Measurements from ENCODE around the gene CCNL1. TPM values are rescaled to one million over a fixed set of nuclear protein-coding genes. Genes with fewer than 3 reads are reported as not detected.

CCNL1 gene
- total and polyA plus RNA-seq, 2 experiments from 2014 or later = 77.5 to 97.7 TPM

GRCh38 chr3:157135671-157136396 is 24.1 kb downstream of the CCNL1 start:
- 53% methylated on average over 5 of the region's 5 CpGs for WGBS, 2 experiments (ENCODE audit: low coverage in 1 of 2, low lambda C conversion rate in 2 of 2, missing lambda C conversion rate in 2 of 2)
- Histone ChIP-seq H2AFZ (no peak overlapping the region), H3K9me3 (ENCODE audit: low read depth) (no peaks in the 10 kb centered on the region), H3K4me3 (no peak overlapping the region), H3F3A (ENCODE audit: insufficient read depth) (peaks cover 77% of the 10 kb centered on the region), H3K27ac (peak overlapping the region; percentile 45), H3K9ac (no peak overlapping the region), H3K27me3 (replicated peaks; ENCODE audit: insufficient read depth) (no peaks in the 10 kb centered on the region), H3K79me2 (ENCODE audit: insufficient read depth) (no peaks in the 10 kb centered on the region), H3K36me3 (ENCODE audit: low read depth) (no peaks in the 10 kb centered on the region), H4K20me1 (ENCODE audit: insufficient read depth) (no peaks in the 10 kb centered on the region), H3K4me2 (ENCODE audit: unreplicated experiment) (peak overlapping the region; percentile 3), H3K4me1 (ENCODE audit: insufficient read depth) (peaks cover 60% of the 10 kb centered on the region), H3K9me2 (ENCODE audit: insufficient read depth) (no peaks in the 10 kb centered on the region)
- in situ Hi-C loops (cut with MboI) = loop anchor here (5.0 to 25.0 kb wide), 4 partner anchors 49 to 974 kb away; partner anchors contain the start of gene LEKR1
- DNase-seq = peak; percentile 59
- TF ChIP-seq EZH2 (IDR thresholded peaks at IDR 0.05; ENCODE audit: insufficient read depth, poor library complexity, severe bottlenecking) = no peak
- no peak for TF ChIP-seq EZH2phosphoT487 (IDR thresholded peaks at IDR 0.05; ENCODE audit: insufficient read depth, low read depth)

DNA sequence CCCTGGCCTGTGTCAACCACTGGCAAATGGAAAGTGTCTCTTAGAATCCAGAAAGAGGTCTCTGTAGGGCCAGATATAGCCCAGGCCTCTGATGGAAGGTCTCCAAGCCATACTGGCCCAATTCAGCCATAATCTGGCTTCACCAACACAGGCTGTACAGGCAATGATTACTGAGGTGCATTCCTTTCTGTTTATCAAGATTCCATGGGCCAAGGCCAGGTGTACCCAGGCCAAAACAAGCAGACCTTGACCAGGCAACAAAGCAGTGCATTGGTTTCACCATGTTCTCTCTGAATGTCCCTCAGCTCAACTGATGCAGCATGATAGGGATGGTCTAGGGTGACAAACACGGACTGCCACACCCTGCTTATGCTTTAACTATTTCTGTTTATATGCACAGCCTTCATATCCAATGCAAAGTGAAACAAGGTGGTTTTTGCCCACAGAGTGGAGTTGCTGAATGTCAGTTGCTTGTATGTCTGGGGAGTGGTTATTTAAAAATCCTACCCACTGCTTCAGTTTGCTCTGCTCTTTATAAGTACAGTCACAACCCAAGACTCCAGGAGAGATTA is 25.2 kb downstream of the CCNL1 start:
- Histone ChIP-seq H3K4me1 (ENCODE audit: insufficient read depth) (peaks cover 65% of the 10 kb centered on the region), H3K4me3 (no peak overlapping the region), H4K20me1 (ENCODE audit: insufficient read depth) (no peaks in the 10 kb centered on the region), H3K27me3 (replicated peaks; ENCODE audit: insufficient read depth) (no peaks in the 10 kb centered on the region), H3K36me3 (ENCODE audit: low read depth) (no peaks in the 10 kb centered on the region), H3F3A (ENCODE audit: insufficient read depth) (peaks cover 70% of the 10 kb centered on the region), H3K4me2 (ENCODE audit: unreplicated experiment) (peak overlapping the region; percentile 0), H3K9me3 (ENCODE audit: low read depth) (no peaks in the 10 kb centered on the region), H3K9me2 (ENCODE audit: insufficient read depth) (no peaks in the 10 kb centered on the region), H2AFZ (no peak overlapping the region), H3K79me2 (ENCODE audit: insufficient read depth) (no peaks in the 10 kb centered on the region), H3K27ac (0 out of 2 replicates have a peak overlapping the region, but pooled peaks have one; percentile 45), H3K9ac (no peak overlapping the region)
- TF ChIP-seq EZH2 (IDR thresholded peaks at IDR 0.05; ENCODE audit: insufficient read depth, poor library complexity, severe bottlenecking) (no peak), EZH2phosphoT487 (IDR thresholded peaks at IDR 0.05; ENCODE audit: insufficient read depth, low read depth) (no peak)
- DNase-seq = no peak
- 56 to 59% methylated on average over 1 of the region's 1 CpG for WGBS, 2 experiments (ENCODE audit: low coverage in 1 of 2, low lambda C conversion rate in 2 of 2, missing lambda C conversion rate in 2 of 2)
- in situ Hi-C loops (cut with MboI) = loop anchor here (5.0 to 25.0 kb wide), 4 partner anchors 47 to 972 kb away; partner anchors contain the start of gene LEKR1

GRCh38 chr3:157133434-157134320 is 26.3 kb downstream of the CCNL1 start:
- H3K9ac ChIP-seq = no peak overlapping the region
- H3K9me3 ChIP-seq (ENCODE audit: low read depth) = no peaks in the 10 kb centered on the region
- H3K4me3 ChIP-seq = no peak overlapping the region
- peaks cover 74% of the 10 kb centered on the region for H3K4me1 ChIP-seq (ENCODE audit: insufficient read depth)
- no peak overlapping the region for H2AFZ ChIP-seq
- no peaks in the 10 kb centered on the region for H3K27me3 ChIP-seq (replicated peaks; ENCODE audit: insufficient read depth)
- H3K27ac ChIP-seq = peak overlapping the region; percentile 85; the same call in 1 of the 2 replicates
- no peaks in the 10 kb centered on the region for H3K9me2 ChIP-seq (ENCODE audit: insufficient read depth)
- no peaks in the 10 kb centered on the region for H3K36me3 ChIP-seq (ENCODE audit: low read depth)
- no peaks in the 10 kb centered on the region for H3K79me2 ChIP-seq (ENCODE audit: insufficient read depth)
- in situ Hi-C loops (cut with MboI) = loop anchor here (10.0 to 25.0 kb wide), 3 partner anchors 309 to 971 kb away; partner anchors contain the start of gene LEKR1
- peaks cover 72% of the 10 kb centered on the region for H3F3A ChIP-seq (ENCODE audit: insufficient read depth)
- TF ChIP-seq EZH2phosphoT487 (IDR thresholded peaks at IDR 0.05; ENCODE audit: insufficient read depth, low read depth) (no peak), EZH2 (IDR thresholded peaks at IDR 0.05; ENCODE audit: insufficient read depth, poor library complexity, severe bottlenecking) (no peak)
- H4K20me1 ChIP-seq (ENCODE audit: insufficient read depth) = no peaks in the 10 kb centered on the region
- 97 to 99% methylated on average over 4 of the region's 4 CpGs for WGBS, 2 experiments (ENCODE audit: low coverage in 1 of 2, low lambda C conversion rate in 2 of 2, missing lambda C conversion rate in 2 of 2)
- no peak for DNase-seq
- H3K4me2 ChIP-seq (ENCODE audit: unreplicated experiment) = no peak overlapping the region

GRCh38 chr3:157132936-157133335 is 27.0 kb downstream of the CCNL1 start:
- H3K9me2 ChIP-seq (ENCODE audit: insufficient read depth) = no peaks in the 10 kb centered on the region
- in situ Hi-C loops (cut with MboI) = loop anchor here (10.0 to 25.0 kb wide), 3 partner anchors 308 to 971 kb away; partner anchors contain the start of gene LEKR1
- DNase-seq = peak; percentile 64
- no peaks in the 10 kb centered on the region for H3K27me3 ChIP-seq (replicated peaks; ENCODE audit: insufficient read depth)
- peak overlapping the region; percentile 85; the same call in 1 of the 2 replicates for H3K27ac ChIP-seq
- H3K4me3 ChIP-seq = no peak overlapping the region
- 15 to 30% methylated on average over 2 of the region's 2 CpGs for WGBS, 2 experiments (ENCODE audit: low coverage in 1 of 2, low lambda C conversion rate in 2 of 2, missing lambda C conversion rate in 2 of 2)
- peaks cover 71% of the 10 kb centered on the region for H3F3A ChIP-seq (ENCODE audit: insufficient read depth)
- no peaks in the 10 kb centered on the region for H3K9me3 ChIP-seq (ENCODE audit: low read depth)
- peaks cover 81% of the 10 kb centered on the region for H3K4me1 ChIP-seq (ENCODE audit: insufficient read depth)
- no peaks in the 10 kb centered on the region for H3K79me2 ChIP-seq (ENCODE audit: insufficient read depth)
- TF ChIP-seq EZH2phosphoT487 (IDR thresholded peaks at IDR 0.05; ENCODE audit: insufficient read depth, low read depth) = no peak
- no peak for TF ChIP-seq EZH2 (IDR thresholded peaks at IDR 0.05; ENCODE audit: insufficient read depth, poor library complexity, severe bottlenecking)
- peak overlapping the region; percentile 55 for H3K4me2 ChIP-seq (ENCODE audit: unreplicated experiment)
- H3K9ac ChIP-seq = no peak overlapping the region
- H2AFZ ChIP-seq = no peak overlapping the region
- H4K20me1 ChIP-seq (ENCODE audit: insufficient read depth) = no peaks in the 10 kb centered on the region
- H3K36me3 ChIP-seq (ENCODE audit: low read depth) = no peaks in the 10 kb centered on the region

Data from GM23248 (cell line).